HepG2 (cell line): ENCODE measurements around the gene CRAT. TPM values are rescaled to one million over a fixed set of nuclear protein-coding genes. Genes with fewer than 3 reads are reported as not detected.

Experiments
- ARHGAP35 ChIP-seq: sonication (generic); formaldehyde crosslinking; IDR thresholded peaks from 2 replicates; pipeline ENCODE4 v1.9.0; 2022; ENCODE audit warnings: mild to moderate bottlenecking, inconsistent platforms, moderate library complexity, missing genetic modification reagents, borderline replicate concordance
- ARID2 ChIP-seq: sonication (generic); formaldehyde crosslinking; IDR thresholded peaks from 2 replicates; pipeline ENCODE4 v1.8.1; 2022; ENCODE audit warnings: mild to moderate bottlenecking, missing genetic modification reagents, borderline replicate concordance
- ARNT2 ChIP-seq: sonication (generic); formaldehyde crosslinking; IDR thresholded peaks from 2 replicates; pipeline ENCODE4 v1.8.0; 2022; ENCODE audit warnings: mild to moderate bottlenecking, low read depth, missing genetic modification reagents, moderate library complexity
- BRCA1 ChIP-seq: sonication (generic); formaldehyde crosslinking; IDR thresholded peaks from 2 replicates; pipeline ENCODE4 v1.4.0; 2020; ENCODE audit warnings: missing genetic modification reagents
- CCDC6 ChIP-seq: sonication (generic); formaldehyde crosslinking; IDR thresholded peaks from 2 replicates; pipeline ENCODE4 v1.8.1; 2022; ENCODE audit warnings: mild to moderate bottlenecking, missing genetic modification reagents, moderate library complexity
- FOXC1 ChIP-seq: sonication (generic); formaldehyde crosslinking; IDR thresholded peaks from 2 replicates; pipeline ENCODE4 v1.8.0; 2022; ENCODE audit warnings: mild to moderate bottlenecking, missing genetic modification reagents, borderline replicate concordance
- FOXK2 ChIP-seq: fragments of 450-650 bp; IDR thresholded peaks from 2 replicates; pipeline ENCODE4 v1.6.1; 2016
- MTF1 ChIP-seq: sonication (generic); formaldehyde crosslinking; IDR thresholded peaks from 2 replicates; pipeline ENCODE4 v1.5.0; 2020; ENCODE audit warnings: missing genetic modification reagents
- NAIF1 ChIP-seq: sonication (generic); formaldehyde crosslinking; IDR thresholded peaks from 2 replicates; pipeline ENCODE4 v1.5.0; 2020; ENCODE audit warnings: mild to moderate bottlenecking, missing genetic modification reagents, borderline replicate concordance
- NFE2L2 ChIP-seq: fragments of 150-350 bp; IDR thresholded peaks from 2 replicates; pipeline ENCODE4 v1.6.1; 2014; ENCODE audit warnings: low read length
- RBFOX2 ChIP-seq: fragments of 200-400 bp; formaldehyde crosslinking; IDR thresholded peaks from 2 replicates; pipeline ENCODE4 v1.6.1; 2017; ENCODE audit warnings: low read depth, mild to moderate bottlenecking, low read length
- RELA ChIP-seq: sonication (generic); formaldehyde crosslinking; IDR thresholded peaks from 2 replicates; pipeline ENCODE4 v1.4.0; 2020; ENCODE audit warnings: missing genetic modification reagents
- TBL1XR1 ChIP-seq: fragments of 150-350 bp; IDR thresholded peaks from 2 replicates; pipeline ENCODE4 v1.6.1; 2014; ENCODE audit warnings: borderline replicate concordance, low read length; ENCODE audit not compliant: partially characterized antibody
- ZBTB38 ChIP-seq: sonication (generic); formaldehyde crosslinking; IDR thresholded peaks from 2 replicates; pipeline ENCODE4 v1.5.1; 2020; ENCODE audit warnings: mild to moderate bottlenecking, missing genetic modification reagents
- ZBTB7A ChIP-seq: sonication (generic); formaldehyde crosslinking; IDR thresholded peaks from 2 replicates; pipeline ENCODE4 v1.8.0; 2022; ENCODE audit warnings: mild to moderate bottlenecking, missing genetic modification reagents
- ZNF234 ChIP-seq: sonication (generic); formaldehyde crosslinking; conservative IDR thresholded peaks from 2 replicates; pipeline ENCODE4 v1.5.1; 2020; ENCODE audit warnings: mild to moderate bottlenecking, missing genetic modification reagents
- ZNF24 ChIP-seq: fragments of 450-650 bp; IDR thresholded peaks from 2 replicates; pipeline ENCODE4 v1.6.1; 2017; ENCODE audit warnings: antibody characterized with exemption, mild to moderate bottlenecking
- ZNF33B ChIP-seq: sonication (generic); formaldehyde crosslinking; IDR thresholded peaks from 2 replicates; pipeline ENCODE4 v1.5.1; 2020; ENCODE audit warnings: mild to moderate bottlenecking, missing genetic modification reagents
- ZNF558 ChIP-seq: sonication (generic); formaldehyde crosslinking; IDR thresholded peaks from 2 replicates; pipeline ENCODE4 v1.9.0; 2022; ENCODE audit warnings: mild to moderate bottlenecking, missing genetic modification reagents, borderline replicate concordance
- ZNF709 ChIP-seq: sonication (generic); formaldehyde crosslinking; IDR thresholded peaks from 2 replicates; pipeline ENCODE4 v1.5.0; 2020; ENCODE audit warnings: mild to moderate bottlenecking, missing genetic modification reagents
- ZSCAN20 ChIP-seq: sonication (generic); formaldehyde crosslinking; IDR thresholded peaks from 2 replicates; pipeline ENCODE4 v1.4.0; 2020; ENCODE audit warnings: missing genetic modification reagents, mild to moderate bottlenecking, borderline replicate concordance
- polyA plus RNA-seq, 8 experiments: library from polyadenylated mRNA; depleted of rRNA in 3 of 8; stranded (reverse) in 7 of 8; unstranded in 1 of 8; fragments of >200 nt; fragmentation: Illumina TruSeq in 4 of 8; extraction: Trizol in 4 of 8; gene quantifications; 2 replicates each; pipeline versions ENCODE4 v1.2.1 to v1.2.3, GENCODE V29; 2011 to 2016; ENCODE audit warnings: low read depth in 4 of 8, missing spikeins in 1 of 8, mixed read lengths in 1 of 8; ENCODE audit not compliant: insufficient read depth in 1 of 8
- total RNA-seq, 5 experiments: library from RNA; depleted of rRNA; stranded (reverse); fragments of >200 nt; fragmentation: Illumina TruSeq; extraction: Trizol; gene quantifications; 2 replicates each; pipeline ENCODE4 v1.2.3, GENCODE V29; 2016; ENCODE audit warnings: low read depth in 1 of 5
- TF ChIP-seq, protein P1 (sequence below): sonication (generic); formaldehyde crosslinking; IDR thresholded peaks from 2 replicates; pipeline ENCODE4 v1.5.0; 2020; ENCODE audit warnings: missing genetic modification reagents
- TF ChIP-seq, protein P2 (sequence below): fragments of 450-650 bp; IDR thresholded peaks from 2 replicates; pipeline ENCODE4 v1.6.1; 2017
- TF ChIP-seq, protein P3 (sequence below): sonication (generic); formaldehyde crosslinking; IDR thresholded peaks from 2 replicates; pipeline ENCODE4 v1.4.0; 2020; ENCODE audit warnings: missing genetic modification reagents; ENCODE audit errors: not compliant biosample characterization
- TF ChIP-seq, protein P4 (sequence below): IDR thresholded peaks from 2 replicates; pipeline ENCODE4 v1.6.1; 2016; ENCODE audit warnings: low read depth, control low read depth

Gene CRAT
- total and polyA plus RNA-seq, 2 of the 13 experiments (the other 11 are each of a cell fraction or from before 2014, with no cell fraction given): 26.1 to 26.6 TPM

DNA sequence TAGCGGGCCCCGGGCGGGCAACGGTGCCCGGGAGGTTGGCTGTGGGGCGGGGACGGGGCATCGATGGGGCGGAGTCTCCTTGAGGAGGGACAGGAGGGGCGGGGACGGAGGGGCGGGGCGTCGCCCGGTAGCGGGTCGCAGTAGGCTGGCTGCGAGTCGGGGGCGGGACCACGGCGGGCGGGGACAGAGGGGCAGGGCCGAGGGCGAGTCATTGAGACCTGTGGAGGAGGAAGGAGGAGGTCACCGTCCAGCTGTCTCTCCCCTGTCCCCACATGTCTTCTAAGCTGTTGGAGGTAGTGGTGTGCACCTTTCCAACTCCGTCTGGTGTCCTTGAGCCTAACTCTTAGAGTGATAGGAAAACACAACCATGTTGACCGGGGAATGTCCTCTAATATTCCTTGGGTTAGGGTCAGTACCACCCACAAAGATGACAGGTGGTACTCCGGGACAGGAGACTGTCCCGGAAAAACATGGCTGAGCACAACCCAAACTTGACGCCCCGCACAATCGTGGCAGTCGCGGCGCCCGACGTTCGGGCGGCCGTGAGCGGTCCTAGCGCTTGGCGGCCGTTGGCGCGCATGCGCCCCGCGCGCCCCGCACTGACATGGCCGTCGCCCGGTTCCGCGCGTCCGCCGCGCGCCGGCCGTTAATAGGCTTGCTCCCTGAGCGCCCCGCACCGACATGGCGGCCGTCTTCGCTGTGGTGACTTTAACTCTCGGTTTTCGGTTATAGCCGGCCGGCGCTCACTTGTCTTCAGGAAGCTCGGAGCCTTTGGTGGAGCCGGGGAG lies at the start of gene CRAT, which contains the start of gene PTPA (continued):
- no peak; the same call in 1 of the 2 replicates for TF ChIP-seq BRCA1 (CRISPR knock-in tag)
- TF ChIP-seq RELA (CRISPR knock-in tag): no peak
- TF ChIP-seq ZNF709: peak; percentile 37
- TF ChIP-seq CCDC6 (CRISPR knock-in tag): peak; percentile 68; the same call in 1 of the 2 replicates
- no peak for TF ChIP-seq ZBTB7A (CRISPR knock-in tag)
- TF ChIP-seq, protein P1, sequence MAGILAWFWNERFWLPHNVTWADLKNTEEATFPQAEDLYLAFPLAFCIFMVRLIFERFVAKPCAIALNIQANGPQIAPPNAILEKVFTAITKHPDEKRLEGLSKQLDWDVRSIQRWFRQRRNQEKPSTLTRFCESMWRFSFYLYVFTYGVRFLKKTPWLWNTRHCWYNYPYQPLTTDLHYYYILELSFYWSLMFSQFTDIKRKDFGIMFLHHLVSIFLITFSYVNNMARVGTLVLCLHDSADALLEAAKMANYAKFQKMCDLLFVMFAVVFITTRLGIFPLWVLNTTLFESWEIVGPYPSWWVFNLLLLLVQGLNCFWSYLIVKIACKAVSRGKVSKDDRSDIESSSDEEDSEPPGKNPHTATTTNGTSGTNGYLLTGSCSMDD (CRISPR knock-in tag): no peak
- TF ChIP-seq, protein P2, sequence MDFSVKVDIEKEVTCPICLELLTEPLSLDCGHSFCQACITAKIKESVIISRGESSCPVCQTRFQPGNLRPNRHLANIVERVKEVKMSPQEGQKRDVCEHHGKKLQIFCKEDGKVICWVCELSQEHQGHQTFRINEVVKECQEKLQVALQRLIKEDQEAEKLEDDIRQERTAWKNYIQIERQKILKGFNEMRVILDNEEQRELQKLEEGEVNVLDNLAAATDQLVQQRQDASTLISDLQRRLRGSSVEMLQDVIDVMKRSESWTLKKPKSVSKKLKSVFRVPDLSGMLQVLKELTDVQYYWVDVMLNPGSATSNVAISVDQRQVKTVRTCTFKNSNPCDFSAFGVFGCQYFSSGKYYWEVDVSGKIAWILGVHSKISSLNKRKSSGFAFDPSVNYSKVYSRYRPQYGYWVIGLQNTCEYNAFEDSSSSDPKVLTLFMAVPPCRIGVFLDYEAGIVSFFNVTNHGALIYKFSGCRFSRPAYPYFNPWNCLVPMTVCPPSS: no peak
- no peak for TF ChIP-seq FOXK2
- TF ChIP-seq ARNT2 (CRISPR knock-in tag): no peak
- no peak for TF ChIP-seq ZBTB38 (CRISPR knock-in tag)
- TF ChIP-seq ARHGAP35 (CRISPR knock-in tag): no peak
- TF ChIP-seq ZSCAN20 (CRISPR knock-in tag): no peak
- TF ChIP-seq, protein P3, sequence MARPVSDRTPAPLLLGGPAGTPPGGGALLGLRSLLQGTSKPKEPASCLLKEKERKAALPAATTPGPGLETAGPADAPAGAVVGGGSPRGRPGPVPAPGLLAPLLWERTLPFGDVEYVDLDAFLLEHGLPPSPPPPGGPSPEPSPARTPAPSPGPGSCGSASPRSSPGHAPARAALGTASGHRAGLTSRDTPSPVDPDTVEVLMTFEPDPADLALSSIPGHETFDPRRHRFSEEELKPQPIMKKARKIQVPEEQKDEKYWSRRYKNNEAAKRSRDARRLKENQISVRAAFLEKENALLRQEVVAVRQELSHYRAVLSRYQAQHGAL (CRISPR knock-in tag): no peak
- TF ChIP-seq ZNF24: no peak
- TF ChIP-seq ZNF33B: no peak
- TF ChIP-seq NFE2L2: no peak
- 0 out of 2 replicates have a peak, but pooled peaks have one; percentile 11 for TF ChIP-seq NAIF1 (CRISPR knock-in tag)
- TF ChIP-seq FOXC1 (CRISPR knock-in tag): peak; percentile 60; the same call in 1 of the 2 replicates
- TF ChIP-seq ZNF558: peak; percentile 82; the same call in 1 of the 2 replicates
- TF ChIP-seq ZNF234 (CRISPR knock-in tag): no peak
- TF ChIP-seq RBFOX2: peak; percentile 76
- no peak for TF ChIP-seq ARID2 (CRISPR knock-in tag)
- TF ChIP-seq, protein P4, sequence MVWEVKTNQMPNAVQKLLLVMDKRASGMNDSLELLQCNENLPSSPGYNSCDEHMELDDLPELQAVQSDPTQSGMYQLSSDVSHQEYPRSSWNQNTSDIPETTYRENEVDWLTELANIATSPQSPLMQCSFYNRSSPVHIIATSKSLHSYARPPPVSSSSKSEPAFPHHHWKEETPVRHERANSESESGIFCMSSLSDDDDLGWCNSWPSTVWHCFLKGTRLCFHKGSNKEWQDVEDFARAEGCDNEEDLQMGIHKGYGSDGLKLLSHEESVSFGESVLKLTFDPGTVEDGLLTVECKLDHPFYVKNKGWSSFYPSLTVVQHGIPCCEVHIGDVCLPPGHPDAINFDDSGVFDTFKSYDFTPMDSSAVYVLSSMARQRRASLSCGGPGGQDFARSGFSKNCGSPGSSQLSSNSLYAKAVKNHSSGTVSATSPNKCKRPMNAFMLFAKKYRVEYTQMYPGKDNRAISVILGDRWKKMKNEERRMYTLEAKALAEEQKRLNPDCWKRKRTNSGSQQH (CRISPR knock-in tag): peak; percentile 47; the same call in 1 of the 2 replicates
- TF ChIP-seq MTF1: no peak
- TF ChIP-seq TBL1XR1: no peak
